Naive B cell (primary cell): ENCODE data around the gene OLFM1. TPM values are rescaled to one million over a fixed set of nuclear protein-coding genes. Genes with fewer than 3 reads are reported as not detected.

Experiments
- ATAC-seq, 2 donors: fragments of 150-1000 bp; cut with Tn5 transposase; 2 replicates each; pipeline ENCODE4 v1.10.0; 2021; ENCODE audit warnings: low read depth in 2 of 2, mild to moderate bottlenecking in 2 of 2, moderate library complexity in 2 of 2
- DNase-seq: peaks from one replicate; pipeline ENCODE4 v3.0.0; 2022
- H3K27ac Mint-ChIP-seq, 6 donors: one replicate each; pipeline ENCODE4 v1.8.0; 2020 to 2022; ENCODE audit warnings: mild to moderate bottlenecking in 6 of 6, mixed read lengths in 6 of 6, moderate library complexity in 5 of 6, inconsistent platforms in 2 of 6
- H3K27me3 Mint-ChIP-seq, 3 donors: one replicate each; pipeline ENCODE4 v1.8.0; 2021 to 2022; ENCODE audit warnings: mixed read lengths in 3 of 3, mild to moderate bottlenecking in 1 of 3
- H3K36me3 Mint-ChIP-seq, 2 donors: one replicate each; pipeline ENCODE4 v1.8.0; 2020 to 2022; ENCODE audit warnings: mixed read lengths in 2 of 2, inconsistent platforms in 1 of 2, mild to moderate bottlenecking in 1 of 2
- H3K4me1 Mint-ChIP-seq, 3 donors: one replicate each; pipeline ENCODE4 v1.8.0; 2020 to 2022; ENCODE audit warnings: mixed read lengths in 3 of 3, inconsistent platforms in 1 of 3, mild to moderate bottlenecking in 1 of 3, moderate library complexity in 1 of 3
- H3K4me3 Mint-ChIP-seq, 8 donors: one replicate each; pipeline ENCODE4 v1.8.0; 2020 to 2022; ENCODE audit warnings: mild to moderate bottlenecking in 8 of 8, mixed read lengths in 8 of 8, moderate library complexity in 8 of 8, inconsistent platforms in 2 of 8
- H3K9me3 Mint-ChIP-seq, 7 donors: one replicate each; pipeline ENCODE4 v1.8.0; 2020 to 2022; ENCODE audit warnings: mixed read lengths in 7 of 7, mild to moderate bottlenecking in 5 of 7, inconsistent platforms in 2 of 7, moderate library complexity in 1 of 7
- polyA plus RNA-seq, 6 donors: library from polyadenylated mRNA; unstranded; fragments of 300-500 nt; fragmentation: Illumina TruSeq; gene quantifications; one replicate each; pipeline ENCODE4 v1.2.3, GENCODE V29; 2021; ENCODE audit warnings: low read depth in 6 of 6

OLFM1 gene
- not detected for polyA plus RNA-seq

DNA sequence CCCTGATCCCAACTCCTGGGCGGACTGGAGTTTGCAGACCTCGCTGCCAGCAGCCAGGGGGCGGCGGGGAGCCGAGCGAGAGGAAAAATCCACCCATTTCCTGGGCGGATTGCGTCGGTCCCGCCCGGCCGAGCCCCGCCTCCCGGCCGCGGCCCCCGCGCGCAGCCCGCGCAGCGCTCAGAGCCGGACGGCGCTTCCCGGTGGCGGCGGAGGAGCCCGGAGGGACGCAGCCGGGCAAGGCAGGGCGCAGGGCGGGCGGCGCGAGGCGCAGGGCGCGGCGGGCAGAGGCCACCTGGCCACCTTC lies at the start of gene OLFM1:
Gene OLFM1, plus strand, starts transcription at position 180 of the 304 bp plus-strand sequence. CDS start 322 bp downstream, outside the sequence.
- Mint-ChIP-seq H3K4me1 (peaks cover 0 to 13% (median 12%) of the 10 kb centered on the region in 3 donors), H3K27me3 (peaks cover 48 to 64% (median 57%) of the 10 kb centered on the region in 3 donors), H3K9me3 (peaks cover 0 to 7% (median 0%) of the 10 kb centered on the region in 7 donors), H3K36me3 (peaks cover 0 to 8% of the 10 kb centered on the region in 2 donors), H3K27ac (peak within 1 kb of the TSS in 1 of 6 donors; percentile 11), H3K4me3 (peak within 1 kb of the TSS in 3 of 8 donors; percentile 50 to 89 (median 55))
- no peak for ATAC-seq
- DNase-seq = no peak

DNA sequence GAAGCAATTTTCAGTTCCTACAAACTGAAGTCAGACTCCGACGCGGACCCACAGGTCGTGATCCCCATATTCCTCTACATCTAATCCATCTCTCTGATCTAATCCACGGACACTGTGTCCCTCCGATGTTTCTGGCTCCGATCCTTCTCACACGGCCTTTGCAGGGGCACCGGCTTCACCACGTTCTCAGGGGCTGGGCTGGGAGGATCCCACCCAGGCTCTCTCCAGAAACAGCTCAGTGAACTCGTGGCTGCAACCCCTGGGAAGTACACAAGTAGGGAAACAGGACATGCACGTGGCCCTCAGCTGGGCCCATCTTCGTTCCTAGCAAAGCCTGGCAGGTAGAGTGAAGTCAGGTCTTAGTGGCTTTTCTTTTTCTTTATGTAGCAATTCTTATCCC lies 49.1 kb upstream of the OLFM1 start:
- Mint-ChIP-seq H3K36me3 (no peaks in the 10 kb centered on the region), H3K9me3 (peaks cover 0 to 3% (median 0%) of the 10 kb centered on the region in 7 donors), H3K27me3 (peaks cover 22 to 57% (median 45%) of the 10 kb centered on the region in 3 donors), H3K27ac (no peak overlapping the region), H3K4me3 (peak overlapping the region in 1 of 8 donors; percentile 85), H3K4me1 (peaks cover 0 to 3% (median 0%) of the 10 kb centered on the region in 3 donors)
- ATAC-seq (no peak), DNase-seq (no peak)

DNA sequence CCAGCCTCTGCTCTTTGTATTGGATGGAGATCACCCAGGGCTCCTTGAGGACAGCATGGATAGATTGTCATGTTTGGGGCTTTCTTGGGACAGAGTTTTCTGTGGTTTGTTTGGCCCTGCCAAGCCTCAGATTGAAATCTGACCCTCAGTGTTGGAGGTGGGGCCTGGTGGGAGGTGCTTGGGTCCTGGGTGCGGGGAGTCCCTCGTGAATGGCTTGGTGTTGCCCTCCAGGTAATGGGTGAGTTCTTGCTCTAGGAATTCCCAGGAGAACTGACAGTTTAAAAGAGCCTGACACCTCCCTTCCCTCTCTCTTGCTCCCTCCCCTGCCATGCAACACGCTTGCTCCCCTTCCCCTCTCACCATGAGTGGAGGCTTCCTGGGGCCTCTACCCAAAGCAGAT lies 48.6 kb upstream of the OLFM1 start:
- Mint-ChIP-seq H3K4me1 (peaks cover 0 to 3% (median 0%) of the 10 kb centered on the region in 3 donors), H3K27ac (no peak overlapping the region), H3K27me3 (peaks cover 22 to 57% (median 45%) of the 10 kb centered on the region in 3 donors), H3K36me3 (no peaks in the 10 kb centered on the region), H3K9me3 (peaks cover 0 to 3% (median 0%) of the 10 kb centered on the region in 7 donors), H3K4me3 (no peak overlapping the region)
- no peak for ATAC-seq
- no peak for DNase-seq

DNA sequence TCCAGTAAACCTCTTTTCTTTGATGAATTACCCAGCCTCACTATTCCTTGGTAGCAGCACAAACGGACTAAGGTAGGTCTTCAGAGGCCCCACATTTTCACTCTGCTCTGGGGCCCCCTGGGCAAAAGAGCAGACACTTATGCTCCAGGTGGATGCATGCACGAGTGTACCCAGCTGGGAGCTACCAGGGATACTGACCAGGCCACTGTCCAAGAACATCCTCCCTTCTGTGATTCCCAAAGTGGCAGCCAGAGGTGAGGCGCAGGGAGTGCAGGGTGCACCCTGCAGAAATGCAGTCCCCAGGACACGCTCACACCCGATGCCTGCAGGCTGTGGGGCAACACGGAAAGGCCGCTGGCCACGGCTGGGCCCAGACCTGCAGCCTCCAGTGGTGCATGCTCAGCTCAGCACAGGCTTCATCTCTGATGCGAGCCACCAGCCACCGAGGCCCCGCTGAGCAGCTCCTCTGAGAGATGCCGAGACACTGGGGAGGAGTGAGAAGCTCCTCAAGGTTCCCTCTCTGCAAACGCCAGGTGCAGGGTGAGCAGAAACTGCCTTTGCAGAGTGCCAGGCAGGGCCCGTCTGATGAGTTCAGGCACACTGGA lies 48.1 kb upstream of the OLFM1 start:
- no peak for DNase-seq
- peaks cover 0 to 3% (median 0%) of the 10 kb centered on the region in 3 donors for H3K4me1 Mint-ChIP-seq
- no peaks in the 10 kb centered on the region for H3K36me3 Mint-ChIP-seq
- H3K4me3 Mint-ChIP-seq = no peak overlapping the region
- peaks cover 0 to 3% (median 0%) of the 10 kb centered on the region in 7 donors for H3K9me3 Mint-ChIP-seq
- ATAC-seq = no peak
- H3K27me3 Mint-ChIP-seq = peaks cover 26 to 58% (median 45%) of the 10 kb centered on the region in 3 donors
- no peak overlapping the region for H3K27ac Mint-ChIP-seq

DNA sequence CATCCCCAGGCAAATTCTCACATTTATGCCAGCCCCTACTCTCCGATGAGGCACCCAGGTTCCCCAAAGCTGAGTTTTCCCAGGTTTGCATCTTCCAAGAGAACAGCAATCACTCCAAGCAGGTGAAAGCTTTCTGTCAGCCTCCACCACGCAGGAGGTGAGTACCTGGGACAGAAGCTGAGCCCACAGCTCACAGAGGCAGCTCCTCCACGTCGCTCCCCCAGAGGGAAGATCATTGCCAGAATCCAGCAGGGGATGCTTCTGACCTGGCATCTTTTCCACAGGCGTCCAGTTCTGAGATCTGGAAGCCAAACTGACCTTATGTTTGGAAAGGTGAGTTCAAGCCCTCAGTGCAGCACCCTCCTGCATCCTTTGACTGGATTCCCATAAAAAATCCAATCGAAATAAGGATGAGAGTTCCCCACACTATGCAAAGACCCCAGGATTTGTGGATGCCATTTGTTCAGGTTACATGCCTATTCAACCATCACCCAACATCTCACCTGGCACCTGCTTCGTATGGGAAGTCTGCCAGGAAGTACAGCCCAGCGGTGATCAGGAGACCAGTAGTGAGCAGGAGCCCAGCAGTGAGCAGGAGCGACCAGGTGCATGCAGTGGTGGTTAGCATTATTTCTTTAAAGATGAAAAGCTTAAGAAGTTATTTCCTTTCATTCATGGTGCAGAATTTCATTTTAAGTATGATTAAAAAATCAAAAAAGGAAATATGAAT lies 47.4 kb upstream of the OLFM1 start:
- peaks cover 0 to 1% (median 0%) of the 10 kb centered on the region in 7 donors for H3K9me3 Mint-ChIP-seq
- H3K27me3 Mint-ChIP-seq = peaks cover 26 to 60% (median 48%) of the 10 kb centered on the region in 3 donors
- no peak for DNase-seq
- H3K36me3 Mint-ChIP-seq = no peaks in the 10 kb centered on the region
- H3K4me1 Mint-ChIP-seq = peaks cover 0 to 3% (median 0%) of the 10 kb centered on the region in 3 donors
- peak overlapping the region in 1 of 6 donors; percentile 14 for H3K27ac Mint-ChIP-seq
- no peak for ATAC-seq
- H3K4me3 Mint-ChIP-seq = no peak overlapping the region

DNA sequence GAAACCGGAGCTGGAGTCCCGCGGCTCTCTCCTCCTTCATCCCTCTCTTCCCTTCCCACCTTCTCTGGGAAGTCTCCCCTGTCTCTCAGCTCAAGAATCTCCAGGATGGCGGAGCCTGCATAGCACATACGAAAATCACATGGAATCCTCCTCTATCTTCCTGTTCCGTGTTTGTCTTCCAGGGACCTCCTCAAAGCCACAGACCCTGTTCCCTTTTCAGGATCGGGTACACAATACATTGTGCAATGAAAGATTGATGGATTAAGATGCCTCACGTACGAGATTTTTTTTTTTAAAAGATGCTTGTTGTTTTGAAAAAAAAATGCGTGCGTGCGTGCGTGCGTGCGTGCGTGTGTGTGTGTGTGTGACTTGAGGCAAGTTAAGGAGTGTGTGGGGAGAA lies 46.6 kb upstream of the OLFM1 start:
- no peaks in the 10 kb centered on the region for H3K4me1 Mint-ChIP-seq
- H3K27ac Mint-ChIP-seq = no peak overlapping the region
- H3K27me3 Mint-ChIP-seq = peaks cover 26 to 64% (median 56%) of the 10 kb centered on the region in 3 donors
- no peaks in the 10 kb centered on the region for H3K36me3 Mint-ChIP-seq
- H3K9me3 Mint-ChIP-seq = peaks cover 0 to 2% (median 0%) of the 10 kb centered on the region in 7 donors
- H3K4me3 Mint-ChIP-seq = no peak overlapping the region
- DNase-seq (no peak), ATAC-seq (no peak)

DNA sequence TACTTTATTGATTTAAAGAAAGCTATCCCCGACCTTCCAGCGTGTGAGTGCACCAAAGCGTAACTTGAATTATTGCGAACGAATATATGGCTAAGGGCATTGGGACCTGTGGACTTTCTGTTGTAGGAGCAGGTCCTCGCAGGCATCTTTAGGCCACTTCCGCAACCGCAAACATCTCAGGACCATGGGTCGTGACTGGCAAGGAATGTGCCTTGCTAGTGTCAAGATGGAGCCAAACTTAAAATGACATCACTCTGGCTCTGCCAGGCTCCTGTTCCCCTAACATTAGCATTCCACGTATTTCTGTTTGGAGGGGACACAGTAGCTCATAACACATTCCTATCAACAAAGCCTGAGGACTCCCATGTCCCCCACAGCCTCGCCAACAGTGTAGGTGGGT lies 44.1 kb upstream of the OLFM1 start:
- DNase-seq (no peak), ATAC-seq (no peak)
- H3K27me3 Mint-ChIP-seq = peaks cover 26 to 58% (median 52%) of the 10 kb centered on the region in 3 donors
- H3K4me3 Mint-ChIP-seq = no peak overlapping the region
- H3K36me3 Mint-ChIP-seq = no peaks in the 10 kb centered on the region
- no peak overlapping the region for H3K27ac Mint-ChIP-seq
- H3K9me3 Mint-ChIP-seq = peaks cover 0 to 2% (median 0%) of the 10 kb centered on the region in 7 donors
- H3K4me1 Mint-ChIP-seq = no peaks in the 10 kb centered on the region

DNA sequence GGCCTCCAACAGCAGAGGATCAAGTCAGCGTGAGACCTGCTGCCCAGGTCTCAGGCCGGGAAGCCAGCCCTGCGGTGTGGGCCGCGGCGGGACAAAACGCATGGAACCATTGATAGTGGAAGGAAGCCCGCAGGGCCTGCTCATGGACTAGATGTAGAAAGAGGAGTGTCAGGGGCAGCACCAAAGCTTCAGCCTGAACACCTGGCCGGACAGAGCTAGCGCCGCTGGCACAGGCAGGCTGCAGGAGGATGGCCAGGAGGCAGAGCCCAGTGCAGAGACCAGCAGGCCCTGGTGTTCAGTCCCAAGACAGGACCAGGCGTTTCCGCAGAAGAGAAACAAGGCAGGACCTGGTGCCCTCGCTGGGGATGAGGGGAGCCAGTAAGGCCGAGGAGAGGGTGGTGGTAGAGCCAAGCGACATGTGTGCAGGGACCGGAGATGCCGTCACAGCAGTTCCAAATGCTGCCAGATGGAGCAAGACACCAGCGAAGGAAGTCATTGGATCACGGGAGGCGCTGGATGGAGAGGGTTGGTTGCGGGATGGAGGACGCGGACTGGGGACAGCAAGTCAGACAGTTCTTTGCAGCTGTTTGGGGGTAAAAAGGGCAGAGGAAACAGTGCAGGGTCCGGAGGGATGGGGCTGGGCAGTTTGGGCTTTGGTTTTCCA lies 42.1 kb upstream of the OLFM1 start:
- H3K9me3 Mint-ChIP-seq = peaks cover 0 to 2% (median 0%) of the 10 kb centered on the region in 7 donors
- ATAC-seq (no peak), DNase-seq (no peak)
- peak overlapping the region in 1 of 6 donors; percentile 15 for H3K27ac Mint-ChIP-seq
- H3K4me1 Mint-ChIP-seq = peaks cover 0 to 3% (median 1%) of the 10 kb centered on the region in 3 donors
- H3K27me3 Mint-ChIP-seq = peaks cover 21 to 44% (median 43%) of the 10 kb centered on the region in 3 donors
- no peaks in the 10 kb centered on the region for H3K36me3 Mint-ChIP-seq
- no peak overlapping the region for H3K4me3 Mint-ChIP-seq

DNA sequence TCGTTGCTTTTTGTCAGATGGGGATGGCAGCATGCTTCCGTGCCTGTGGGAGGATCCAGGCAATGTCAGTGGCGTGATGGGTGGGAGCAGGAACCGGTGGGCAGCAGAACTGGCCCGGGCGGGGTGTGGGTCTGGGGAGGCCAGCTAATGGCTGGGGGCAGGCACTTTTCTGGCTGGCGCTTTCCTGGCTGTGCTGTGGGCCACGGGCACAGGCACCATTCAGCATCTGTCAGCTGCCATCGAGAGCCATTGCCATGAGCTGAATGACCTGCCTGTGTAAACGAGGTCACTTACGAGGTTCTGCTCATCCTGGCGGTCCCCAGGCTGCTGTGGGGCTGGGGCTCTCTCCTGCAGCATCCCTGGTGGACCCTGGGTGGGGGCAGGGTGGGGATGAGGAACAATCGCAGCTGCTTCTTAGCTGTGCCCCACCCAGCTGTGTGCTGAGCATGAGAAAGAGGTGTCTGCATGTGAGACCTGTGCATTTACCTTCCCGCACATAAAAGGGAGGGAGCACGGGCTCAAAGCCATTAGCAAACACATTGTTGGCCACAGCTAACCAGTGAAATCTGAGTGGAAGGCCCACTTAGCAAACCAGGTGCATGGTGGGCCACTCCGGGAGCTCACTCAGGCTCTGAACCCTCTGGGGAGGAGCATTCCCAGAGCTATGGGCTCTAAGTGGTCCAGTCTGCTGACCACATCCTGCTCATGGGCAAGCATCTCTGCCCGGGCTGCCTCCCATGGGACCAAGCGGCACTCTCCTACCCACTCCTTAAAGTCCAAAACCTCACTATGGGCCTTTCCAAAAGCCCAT lies 41.3 kb upstream of the OLFM1 start:
- H3K4me3 Mint-ChIP-seq = no peak overlapping the region

DNA sequence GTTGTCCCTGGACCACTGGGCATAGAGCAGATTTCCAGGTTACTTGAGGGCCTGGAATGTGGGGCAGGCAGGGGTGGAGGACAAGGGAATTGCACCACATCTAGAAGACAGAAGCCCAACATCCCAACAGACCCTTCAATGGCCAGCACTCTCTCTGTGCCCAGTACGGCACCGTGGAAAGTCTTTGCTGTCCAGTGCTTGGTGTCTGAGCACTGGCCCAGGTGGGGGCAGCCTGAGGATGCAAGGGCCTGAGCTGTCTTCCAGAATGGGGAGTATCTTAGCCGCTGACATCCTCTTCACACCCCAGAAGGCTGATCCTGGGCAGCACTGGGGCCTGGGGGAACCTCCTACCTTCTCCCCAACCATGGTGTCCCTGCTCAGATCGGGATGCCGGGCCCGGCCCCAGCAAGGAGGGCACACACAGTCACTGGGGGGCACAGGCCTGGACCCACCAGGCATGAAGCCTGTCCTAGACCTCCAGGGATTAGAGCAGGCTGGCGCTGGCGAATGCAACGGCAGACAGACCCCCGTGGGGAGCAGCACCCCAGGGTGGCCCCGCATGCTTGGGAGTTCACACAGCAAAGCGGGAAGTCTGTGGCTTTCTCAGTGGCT lies 40.6 kb upstream of the OLFM1 start:
- H3K36me3 Mint-ChIP-seq = no peaks in the 10 kb centered on the region
- ATAC-seq (no peak), DNase-seq (no peak)
- H3K9me3 Mint-ChIP-seq = peaks cover 0 to 5% (median 0%) of the 10 kb centered on the region in 7 donors
- H3K27me3 Mint-ChIP-seq = peaks cover 8 to 34% (median 31%) of the 10 kb centered on the region in 3 donors
- peaks cover 6 to 10% (median 7%) of the 10 kb centered on the region in 3 donors for H3K4me1 Mint-ChIP-seq
- H3K4me3 Mint-ChIP-seq = no peak overlapping the region
- H3K27ac Mint-ChIP-seq = no peak overlapping the region

More for the DNA sequence above, 41.3 kb upstream of the OLFM1 start:
- Mint-ChIP-seq H3K9me3 (peaks cover 0 to 2% (median 0%) of the 10 kb centered on the region in 7 donors), H3K27me3 (peaks cover 14 to 39% (median 37%) of the 10 kb centered on the region in 3 donors), H3K4me1 (peaks cover 0 to 8% (median 6%) of the 10 kb centered on the region in 3 donors), H3K36me3 (no peaks in the 10 kb centered on the region), H3K27ac (peak overlapping the region in 1 of 6 donors; percentile 15)
- DNase-seq (no peak), ATAC-seq (no peak)

DNA sequence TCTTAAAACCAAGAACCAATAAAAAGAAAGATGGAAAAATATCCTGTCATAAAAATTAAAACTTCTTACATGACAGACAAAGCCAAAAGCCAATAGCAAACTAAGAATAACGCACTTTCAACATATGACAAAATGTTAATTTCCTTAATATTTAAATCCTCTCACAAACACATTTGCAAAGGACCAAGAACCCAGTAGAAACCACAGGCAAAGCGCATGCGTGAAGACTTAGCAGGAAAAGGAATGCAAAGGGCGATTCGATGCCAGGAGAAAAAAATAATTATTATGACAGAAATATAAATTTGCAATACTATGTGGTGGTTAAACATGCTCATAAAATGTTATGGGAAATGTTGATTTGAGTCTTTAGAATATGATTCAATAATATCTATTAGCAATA lies 39.9 kb upstream of the OLFM1 start:
- H3K4me3 Mint-ChIP-seq = no peak overlapping the region
- H3K4me1 Mint-ChIP-seq = peaks cover 9 to 15% (median 13%) of the 10 kb centered on the region in 3 donors
- ATAC-seq (no peak), DNase-seq (no peak)
- no peaks in the 10 kb centered on the region for H3K36me3 Mint-ChIP-seq
- no peak overlapping the region for H3K27ac Mint-ChIP-seq
- H3K9me3 Mint-ChIP-seq = peaks cover 0 to 8% (median 0%) of the 10 kb centered on the region in 7 donors
- peaks cover 4 to 27% (median 24%) of the 10 kb centered on the region in 3 donors for H3K27me3 Mint-ChIP-seq

DNA sequence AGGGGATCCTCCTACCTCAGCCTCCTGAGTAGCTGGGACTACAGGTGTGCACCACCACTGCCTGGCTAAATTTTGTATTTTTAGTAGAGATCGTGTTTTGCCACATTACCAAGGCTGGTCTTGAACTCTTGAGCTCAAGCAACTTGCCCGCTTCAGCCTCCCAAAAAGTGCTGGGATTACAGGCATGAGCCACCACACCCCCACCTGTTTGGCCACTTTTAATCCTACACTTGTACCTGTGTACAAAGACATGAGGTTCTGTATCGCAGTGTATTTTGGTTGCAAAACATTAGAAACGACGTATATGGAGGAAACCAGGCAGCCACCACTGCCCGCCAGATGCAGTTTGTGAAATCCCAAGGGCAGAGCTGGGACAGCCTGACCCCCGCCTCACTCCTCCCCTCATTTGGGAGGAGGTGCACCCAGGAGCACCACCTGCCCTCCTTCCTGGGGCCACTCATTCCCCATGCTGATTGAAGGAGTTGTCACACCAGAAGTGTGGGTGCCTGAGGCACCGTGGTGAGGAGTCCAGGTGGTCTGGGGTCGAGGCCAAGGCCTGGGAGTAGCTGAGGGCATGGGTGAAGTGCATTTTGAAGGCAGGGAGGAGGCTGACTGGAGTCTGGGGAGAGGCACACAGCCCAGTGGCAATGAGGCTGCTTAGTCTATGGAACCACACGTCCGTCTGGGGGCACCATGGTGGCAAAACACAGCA lies 39.3 kb upstream of the OLFM1 start:
- Mint-ChIP-seq H3K27me3 (peaks cover 7 to 24% (median 20%) of the 10 kb centered on the region in 3 donors), H3K36me3 (peaks cover 0 to 3% of the 10 kb centered on the region in 2 donors), H3K9me3 (peaks cover 0 to 8% (median 0%) of the 10 kb centered on the region in 7 donors), H3K27ac (peak overlapping the region in 3 of 6 donors; percentile 33 to 76 (median 37)), H3K4me3 (peak overlapping the region in 1 of 8 donors; percentile 12), H3K4me1 (peaks cover 13 to 22% (median 20%) of the 10 kb centered on the region in 3 donors)
- ATAC-seq (no peak), DNase-seq (no peak)
